GM21381 (cell line): ENCODE measurements around the gene TXK.

Experiments used
- ATAC-seq: cut with Tn5 transposase; IDR thresholded peaks from one replicate; pipeline ENCODE4 v1.9.1; 2021; ENCODE audit warnings: mild to moderate bottlenecking, moderate library complexity; ENCODE audit not compliant: unreplicated experiment

The TXK gene

DNA sequence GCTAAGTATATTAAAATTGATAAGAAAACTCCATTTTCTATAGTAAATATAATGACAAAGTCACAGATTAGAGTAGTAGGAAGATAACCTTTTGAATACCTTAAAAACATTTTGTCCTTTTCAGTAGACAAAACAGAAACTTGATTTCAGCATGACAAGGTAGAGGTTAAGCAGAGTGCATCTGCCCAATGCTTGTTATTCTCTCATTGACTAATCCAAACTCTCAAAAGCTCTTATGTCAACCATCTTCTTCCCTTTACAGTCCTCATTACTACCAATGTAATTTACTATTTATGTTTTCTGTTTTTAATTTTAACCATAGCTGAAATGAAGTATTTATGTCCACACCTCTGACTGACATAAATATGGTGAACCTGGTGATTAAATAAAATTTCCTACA is 106.4 kb downstream of the TXK start:
- ATAC-seq: peak; percentile 77

DNA sequence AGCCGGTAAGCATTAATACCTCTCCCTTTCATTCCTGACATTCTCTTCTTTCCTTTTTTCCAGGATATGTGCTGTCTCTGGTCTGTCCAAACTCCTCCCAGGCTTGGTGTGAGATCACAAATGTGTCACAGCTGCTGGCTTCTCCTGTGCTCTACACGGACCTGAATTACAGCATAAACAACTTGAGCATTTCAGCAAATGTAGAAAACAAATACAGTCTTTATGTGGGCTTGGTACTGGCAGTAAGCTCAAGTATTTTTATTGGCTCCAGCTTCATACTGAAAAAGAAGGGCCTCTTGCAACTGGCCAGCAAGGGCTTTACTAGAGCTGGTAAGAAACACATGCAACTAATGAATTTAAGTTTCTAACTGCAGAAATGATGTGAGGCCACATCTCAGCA is 109.0 kb downstream of the TXK start:
- no peak for ATAC-seq

DNA sequence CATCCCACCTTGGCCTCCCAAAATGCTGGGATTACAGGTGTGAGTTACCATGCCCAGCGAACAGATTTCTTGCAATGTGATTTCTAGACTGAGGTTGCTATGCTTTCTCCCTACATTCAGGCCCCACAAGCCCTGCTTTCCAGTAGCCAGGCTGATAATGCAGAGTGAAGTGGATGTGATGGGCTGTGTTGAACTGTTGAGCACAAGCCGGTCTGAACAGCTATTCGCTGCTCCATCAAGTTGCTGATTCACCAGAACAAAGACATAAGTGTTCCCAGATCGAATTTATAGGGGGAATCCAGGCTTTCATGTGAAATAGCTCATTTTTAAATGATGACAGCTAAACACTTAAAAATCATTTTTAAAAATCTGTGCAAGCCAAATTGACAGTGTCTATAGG is 109.5 kb downstream of the TXK start:
- ATAC-seq: no peak

DNA sequence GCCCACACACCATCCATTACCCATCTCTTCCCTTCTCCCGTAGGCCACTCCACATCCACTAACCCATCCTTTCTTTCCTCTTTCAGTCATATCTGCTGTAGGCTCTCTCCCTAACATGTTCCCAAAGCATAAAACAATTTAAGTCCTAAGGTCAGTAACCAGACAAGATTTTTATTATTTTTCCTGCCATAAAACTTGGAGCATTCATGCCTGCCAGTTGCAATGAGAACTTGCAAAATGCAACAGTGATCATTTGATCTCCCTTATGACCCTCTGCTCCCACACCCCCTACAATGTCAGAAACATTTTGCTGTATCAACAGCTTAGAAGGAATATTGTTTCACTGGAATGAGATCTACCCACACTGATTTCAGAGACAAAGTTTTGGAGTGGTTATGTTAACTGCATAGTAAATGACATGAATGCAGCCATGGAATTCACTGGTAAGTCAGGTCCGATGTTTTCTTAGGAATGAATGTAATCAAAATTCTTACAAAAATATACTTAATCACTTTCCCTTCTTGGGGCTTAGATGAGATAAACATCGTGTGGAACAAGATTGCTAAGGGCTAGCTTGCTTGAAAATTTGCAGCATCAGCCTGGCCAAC is 111.8 kb downstream of the TXK start:
- no peak for ATAC-seq

DNA sequence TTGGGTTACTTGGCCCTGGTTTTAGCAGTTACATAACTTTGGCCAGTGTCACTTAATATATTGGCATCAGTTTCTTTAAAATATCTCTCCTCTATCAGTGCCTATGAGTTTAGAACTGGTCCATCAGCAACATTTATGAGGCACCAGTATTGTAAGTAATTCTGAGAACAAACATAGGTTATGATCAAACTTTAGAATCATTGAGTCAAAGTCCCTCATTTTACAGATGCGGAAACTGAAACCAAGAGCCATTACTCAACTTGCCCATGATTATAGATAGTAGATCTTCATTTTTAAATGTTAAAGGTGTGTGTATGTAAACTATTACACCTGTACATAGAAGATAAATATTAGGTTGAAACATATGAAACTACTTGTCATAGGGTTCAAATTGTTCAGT is 113.0 kb downstream of the TXK start:
- no peak for ATAC-seq

DNA sequence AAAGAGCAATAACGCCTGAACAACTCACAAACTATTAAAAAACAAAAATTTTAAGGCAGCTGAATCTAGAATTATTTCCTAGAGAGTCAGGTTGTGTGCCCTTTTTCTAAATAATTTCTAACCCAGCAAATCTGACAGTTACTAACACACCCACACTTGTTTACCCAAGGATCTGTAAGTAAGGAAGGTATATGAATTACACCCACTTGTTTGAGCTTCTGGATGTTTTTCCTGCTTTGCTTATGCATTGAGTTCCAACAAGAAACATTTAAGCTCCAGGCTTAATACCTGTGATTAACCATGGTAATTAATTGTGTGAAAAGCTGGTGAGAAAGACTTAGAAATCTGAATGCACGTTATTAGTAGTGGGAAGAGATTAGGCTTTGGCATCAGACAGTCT is 115.9 kb downstream of the TXK start:
- ATAC-seq: no peak

DNA sequence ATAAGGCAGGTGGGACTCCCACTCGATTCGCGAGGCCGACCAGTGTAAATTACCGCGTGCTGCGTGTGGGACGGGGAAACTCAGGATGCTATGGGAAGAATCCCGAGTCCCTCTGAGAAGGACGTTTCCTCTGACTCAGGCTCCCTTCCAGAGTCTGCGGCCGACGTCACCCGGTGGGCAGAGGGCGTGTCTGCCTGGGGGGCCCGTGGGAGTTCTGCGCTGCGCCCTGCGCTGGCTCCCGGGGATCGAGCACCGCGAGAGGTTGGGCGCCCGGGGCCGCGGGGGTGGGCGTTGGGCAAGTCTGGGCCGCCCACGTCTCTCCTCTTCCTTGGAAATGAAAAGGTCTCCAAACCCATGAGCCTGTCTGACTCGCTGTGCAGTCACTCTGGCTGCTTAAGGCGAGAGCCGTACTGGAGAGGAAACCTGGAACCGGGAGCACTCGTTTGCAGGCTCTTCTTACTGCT is 116.9 kb downstream of the TXK start:
- no peak for ATAC-seq
